ENCODE results near the gene CLEC2D. TPM values are rescaled to one million over a fixed set of nuclear protein-coding genes. Genes with fewer than 3 reads are reported as not detected.

CLEC2D gene
- total and polyA plus RNA-seq, 10 of the 15 experiments (the other 5 are each of a cell fraction or from before 2014, with no cell fraction given) = 4.6 to 29.8 (median 16.0) TPM

DNA sequence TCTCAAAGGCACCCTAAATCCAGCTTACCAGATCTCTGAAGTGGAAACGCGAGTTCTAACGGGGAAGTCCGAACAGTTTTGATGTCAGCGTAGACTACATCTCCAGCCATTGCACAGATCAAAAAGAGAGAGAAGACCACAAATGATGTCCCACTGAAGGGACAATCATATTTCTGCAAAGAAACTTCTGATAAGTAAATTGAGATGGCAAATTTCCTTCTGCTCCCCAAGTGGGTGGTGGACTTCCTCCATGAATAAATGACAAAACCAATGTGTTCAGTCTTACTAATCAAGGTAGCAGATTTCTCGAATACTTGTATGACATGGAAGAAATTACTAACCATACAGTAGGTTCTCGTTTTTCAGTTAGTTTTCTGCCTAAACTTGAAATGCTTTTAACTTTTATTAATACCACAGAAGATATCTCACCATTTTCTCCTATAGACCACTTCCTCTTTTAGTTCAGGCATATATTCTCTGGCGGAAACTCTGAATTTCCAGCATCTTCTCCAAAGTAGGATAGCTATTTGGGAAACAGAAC lies 63.5 kb downstream of the CLEC2D start, which contains the start of gene CLECL1 (continued):
- TF ChIP-seq ETV6 (conservative IDR thresholded peaks at IDR 0.05 in 1 of 2, IDR thresholded peaks at IDR 0.05 in 1 of 2; ENCODE audit: borderline replicate concordance in 1 of 2, low read depth in 1 of 2) = peak in 1 of 2 experiments; percentile 32; a peak in 1 of 4 replicates
- 0 out of 2 replicates have a peak, but pooled peaks have one; percentile 18 for TF ChIP-seq CREM (IDR thresholded peaks at IDR 0.05; ENCODE audit: low read depth)
- TF ChIP-seq NBN (IDR thresholded peaks at IDR 0.05) = no peak
- no peak for TF ChIP-seq SMAD1 (IDR thresholded peaks at IDR 0.05; ENCODE audit: low read depth, partially characterized antibody)
- TF ChIP-seq CBFB (IDR thresholded peaks at IDR 0.05; ENCODE audit: low read depth) = 0 out of 2 replicates have a peak, but pooled peaks have one; percentile 54
- TF ChIP-seq RELA (IDR thresholded peaks at IDR 0.05; ENCODE audit: borderline replicate concordance, partially characterized antibody) = no peak
- TF ChIP-seq GABPA (IDR thresholded peaks at IDR 0.05; ENCODE audit: low read depth) = peak; percentile 43; the same call in 1 of the 2 replicates
- TF ChIP-seq, protein P1, sequence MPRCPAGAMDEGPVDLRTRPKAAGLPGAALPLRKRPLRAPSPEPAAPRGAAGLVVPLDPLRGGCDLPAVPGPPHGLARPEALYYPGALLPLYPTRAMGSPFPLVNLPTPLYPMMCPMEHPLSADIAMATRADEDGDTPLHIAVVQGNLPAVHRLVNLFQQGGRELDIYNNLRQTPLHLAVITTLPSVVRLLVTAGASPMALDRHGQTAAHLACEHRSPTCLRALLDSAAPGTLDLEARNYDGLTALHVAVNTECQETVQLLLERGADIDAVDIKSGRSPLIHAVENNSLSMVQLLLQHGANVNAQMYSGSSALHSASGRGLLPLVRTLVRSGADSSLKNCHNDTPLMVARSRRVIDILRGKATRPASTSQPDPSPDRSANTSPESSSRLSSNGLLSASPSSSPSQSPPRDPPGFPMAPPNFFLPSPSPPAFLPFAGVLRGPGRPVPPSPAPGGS (IDR thresholded peaks at IDR 0.05; ENCODE audit: borderline replicate concordance, insufficient read depth, low read depth, low read length, poor library complexity, severe bottlenecking) = peak; percentile 26
- TF ChIP-seq IRF4 (IDR thresholded peaks at IDR 0.05; ENCODE audit: low read depth, low read length) = 0 out of 2 replicates have a peak, but pooled peaks have one; percentile 40
- peak; percentile 68; the same call in 1 of the 2 replicates for TF ChIP-seq IKZF1 (conservative IDR thresholded peaks at IDR 0.05)
- peak; percentile 46; the same call in 1 of the 2 replicates for TF ChIP-seq MTA3 (IDR thresholded peaks at IDR 0.05; ENCODE audit: borderline replicate concordance, low read length)
- no peak for TF ChIP-seq TCF3 (IDR thresholded peaks at IDR 0.05; ENCODE audit: borderline replicate concordance, insufficient read depth, low read depth, low read length)
- TF ChIP-seq NFYB (IDR thresholded peaks at IDR 0.05; ENCODE audit: insufficient read depth, low read depth, low read length) = no peak
- TF ChIP-seq PAX5 (IDR thresholded peaks at IDR 0.05; ENCODE audit: borderline replicate concordance, low read depth, low read length) = peak; percentile 29; the same call in 1 of the 2 replicates
- no peak for TF ChIP-seq CEBPB (IDR thresholded peaks at IDR 0.05; ENCODE audit: borderline replicate concordance in 1 of 2, low read depth in 2 of 2, low read length in 2 of 2)

Data from GM12878 (cell line).